RKO (cell line): ENCODE measurements around the gene ATF7.
"Not testable (repeated sequence)": the region's sequence is repeated elsewhere in the genome, so short reads cannot be mapped to it uniquely, and the experiment has no call there.

Source experiments
- DNase-seq: peaks from one replicate; pipeline ENCODE4 v3.0.0-alpha.2; 2016; ENCODE audit warnings: low spot score

The ATF7 gene

DNA sequence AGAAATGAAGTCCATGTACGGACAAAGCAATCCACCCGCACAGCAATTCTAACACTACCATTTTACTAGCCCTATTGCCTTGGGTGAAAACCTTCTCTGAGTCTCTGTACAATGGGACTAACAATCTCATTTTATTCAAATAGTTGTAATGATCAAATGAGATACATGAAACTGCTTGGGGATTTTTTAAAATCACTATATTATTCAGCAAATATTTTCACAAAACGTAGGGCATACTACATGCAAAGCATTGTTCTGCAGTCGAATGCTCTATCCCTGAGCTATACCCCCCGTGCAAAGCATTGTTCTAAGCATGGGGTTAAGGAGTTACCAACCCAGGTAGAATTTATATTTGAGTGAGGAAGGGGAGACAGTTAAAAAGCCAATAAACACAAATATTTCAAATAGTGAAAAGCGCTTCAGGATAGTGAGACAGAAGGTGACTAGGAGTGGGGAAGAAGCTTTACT is 554 bp upstream of the ATF7 start:
- DNase-seq = no peak

GRCh38 chr12:53625373-53625945 is 723 bp downstream of the ATF7 start:
- no peak for DNase-seq

GRCh38 chr12:53624956-53625355 is 1.2 kb downstream of the ATF7 start:
- DNase-seq = peak; percentile 24

GRCh38 chr12:53624458-53624857 is 1.7 kb downstream of the ATF7 start:
- DNase-seq = no peak

GRCh38 chr12:53623548-53624385 is 2.4 kb downstream of the ATF7 start:
- DNase-seq = no peak

- DNase-seq = no peak
These were observed 3.5 kb downstream of the ATF7 start for GRCh38 chr12:53622724-53623123.

DNA sequence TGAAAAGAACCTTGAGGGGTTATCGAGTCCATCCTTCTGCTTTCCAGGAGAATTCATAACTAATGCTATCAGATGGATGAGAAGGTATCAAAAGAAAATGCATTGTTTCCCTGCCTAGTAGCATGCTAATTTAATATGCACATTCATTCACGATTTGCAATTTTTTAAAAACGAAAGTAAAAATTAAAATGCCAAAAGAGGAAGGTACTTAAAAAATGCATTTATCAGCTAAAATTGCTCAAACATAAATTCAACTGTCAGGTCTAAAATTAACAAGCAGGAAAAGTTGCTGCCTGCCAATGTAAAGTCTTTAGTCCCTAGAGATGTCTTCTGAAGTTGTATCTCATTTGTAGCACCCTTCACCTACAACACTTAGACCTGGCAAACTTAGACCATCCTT is 7.9 kb downstream of the ATF7 start:
- no peak for DNase-seq

DNA sequence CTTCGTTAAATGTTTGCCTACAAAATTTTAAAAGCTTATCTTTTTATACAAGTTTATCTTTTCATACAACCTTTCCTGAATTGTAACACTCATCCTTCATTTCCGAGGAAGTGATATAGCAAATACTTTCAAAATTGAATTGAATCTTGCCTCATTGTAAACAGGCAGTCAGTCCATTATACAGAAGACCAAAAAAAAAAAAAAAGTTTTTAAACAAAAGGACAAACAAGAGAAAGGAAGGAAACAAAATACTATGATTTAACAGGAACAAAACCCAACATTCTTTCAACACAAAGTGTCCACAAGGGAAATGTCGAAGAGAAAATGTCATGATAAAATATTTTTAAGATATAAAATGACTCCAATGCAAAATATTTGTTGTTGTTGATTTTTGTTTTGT is 8.5 kb downstream of the ATF7 start:
- no peak for DNase-seq

DNA sequence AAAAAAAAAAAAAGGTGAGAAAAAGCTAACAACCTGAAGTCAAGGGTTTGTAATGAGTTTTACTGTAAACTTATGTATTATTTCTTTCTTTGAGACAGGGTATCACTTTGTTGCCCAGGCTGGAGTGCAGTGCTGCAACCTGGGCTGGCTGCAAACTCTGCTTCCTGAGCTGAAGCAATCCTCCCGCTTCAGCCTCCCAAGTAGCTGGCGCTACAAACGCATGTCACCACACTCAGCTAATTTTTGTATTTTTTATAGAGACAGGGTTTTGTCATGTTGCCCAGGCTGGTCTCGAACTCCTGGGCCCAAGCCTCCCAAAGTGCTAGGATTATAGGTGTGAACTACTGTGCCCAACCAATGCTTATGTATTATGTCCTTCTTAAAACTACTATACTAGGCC is 9.2 kb downstream of the ATF7 start:
- DNase-seq = no peak

GRCh38 chr12:53613821-53614220 is 12.4 kb downstream of the ATF7 start:
- DNase-seq = no peak

GRCh38 chr12:53612978-53613377 is 13.2 kb downstream of the ATF7 start:
- no peak for DNase-seq

- DNase-seq = no peak
These were observed 14.9 kb downstream of the ATF7 start for GRCh38 chr12:53611304-53611703.

GRCh38 chr12:53606688-53607087 is 19.5 kb downstream of the ATF7 start:
- DNase-seq = not testable (repeated sequence)

GRCh38 chr12:53604581-53604980 is 21.6 kb downstream of the ATF7 start:
- no peak for DNase-seq

- no peak for DNase-seq
These were observed 22.4 kb downstream of the ATF7 start for GRCh38 chr12:53603804-53604203.

GRCh38 chr12:53603196-53603595 is 23.0 kb downstream of the ATF7 start:
- DNase-seq = no peak

DNA sequence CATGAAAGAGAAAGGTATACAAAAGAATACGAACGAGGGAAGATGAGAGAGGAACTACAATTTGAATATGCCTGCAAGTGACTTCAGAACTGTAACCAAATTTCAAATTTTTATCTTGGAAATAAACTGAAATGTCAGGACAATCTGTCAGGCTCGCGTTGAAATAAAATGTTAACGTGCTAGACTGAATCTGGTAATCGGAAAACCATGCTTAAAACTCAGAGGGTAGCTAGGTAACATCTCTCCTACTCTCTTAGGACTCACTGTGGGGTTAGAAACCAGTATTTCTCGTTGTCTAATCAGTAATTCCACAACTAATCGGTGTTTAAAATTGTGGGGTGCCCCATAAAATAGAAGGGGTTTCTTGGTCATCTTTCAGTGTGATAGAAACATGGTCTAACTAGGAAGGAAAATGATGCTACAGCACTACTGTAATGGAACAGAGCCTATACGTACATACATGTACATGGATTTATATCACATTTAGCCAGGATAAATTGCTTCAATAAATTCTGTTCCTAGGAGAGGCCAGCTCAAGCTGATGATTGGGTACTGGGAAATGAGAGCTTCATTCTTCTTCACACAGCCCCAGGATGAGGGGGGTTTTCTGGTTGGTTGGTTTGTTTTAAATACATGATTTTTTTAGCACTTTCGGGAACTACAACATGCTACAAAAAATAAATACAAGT is 23.9 kb downstream of the ATF7 start:
- no peak for DNase-seq

DNA sequence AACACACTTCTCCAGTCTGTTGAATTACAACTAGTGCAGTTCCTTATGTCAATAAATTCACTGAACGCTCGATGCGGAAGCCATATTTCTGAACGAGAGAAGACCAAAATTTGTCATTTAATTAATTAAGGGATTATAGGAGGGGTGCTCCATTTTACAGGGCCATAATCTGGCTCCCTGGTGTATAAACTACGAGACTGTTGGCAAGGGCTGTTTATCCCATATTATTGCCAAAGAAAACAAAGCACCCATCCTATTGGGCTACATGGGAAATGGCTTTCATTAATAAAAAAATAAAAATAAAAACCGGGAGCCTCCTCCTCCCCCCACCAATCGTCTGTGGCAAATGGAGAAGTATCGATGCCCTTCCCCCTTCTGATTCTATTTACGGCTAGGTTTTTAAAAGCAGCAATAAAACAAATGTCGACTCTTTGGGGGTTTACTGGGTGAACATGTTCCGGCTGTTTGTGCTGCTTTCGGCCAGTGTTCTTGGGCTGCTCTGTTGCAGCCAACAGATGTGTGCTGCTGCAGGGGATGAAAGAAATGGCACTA is 24.8 kb downstream of the ATF7 start:
- no peak for DNase-seq

DNA sequence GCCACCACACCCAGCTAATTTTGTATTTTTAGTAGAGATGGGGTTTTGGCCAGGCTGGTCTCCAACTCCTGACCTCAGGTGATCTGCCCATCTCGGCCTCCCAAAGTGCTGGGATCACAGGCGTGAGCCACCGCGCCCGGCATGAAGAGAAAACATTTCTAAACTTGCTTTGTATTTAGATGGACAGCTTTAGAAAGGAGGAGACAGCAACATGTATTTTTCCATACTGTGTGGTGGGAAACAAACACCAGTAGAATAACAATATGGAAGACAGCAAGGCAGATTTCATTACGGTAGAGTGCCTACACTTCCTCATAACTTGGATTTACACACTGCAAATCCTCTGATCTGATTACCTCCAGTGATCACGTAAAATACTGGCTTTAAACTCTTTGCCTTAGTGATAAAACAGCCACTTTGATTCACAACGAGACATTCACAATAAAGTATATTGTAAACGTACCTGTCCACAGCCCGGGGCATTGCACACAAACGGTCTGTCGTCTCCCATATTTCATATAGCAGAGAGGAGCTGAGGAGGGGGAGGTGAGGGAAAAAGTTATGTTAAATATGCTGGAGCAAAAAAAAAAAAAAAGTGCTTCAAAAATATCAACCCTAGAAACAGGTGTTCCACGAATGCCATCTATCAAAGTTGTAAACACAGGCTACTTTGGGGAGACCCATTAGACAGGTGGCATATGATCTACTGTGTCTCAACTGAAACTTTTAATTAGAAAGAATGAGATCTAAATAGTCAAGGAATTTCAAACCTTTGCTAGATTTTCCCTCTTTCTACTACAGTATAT is 25.5 kb downstream of the ATF7 start:
- no peak for DNase-seq

GRCh38 chr12:53599579-53599978 is 26.6 kb downstream of the ATF7 start:
- DNase-seq = peak; percentile 14

- DNase-seq = not testable (repeated sequence)
These were observed 27.2 kb downstream of the ATF7 start for GRCh38 chr12:53598971-53599370.

GRCh38 chr12:53596920-53597363 is 29.2 kb downstream of the ATF7 start:
- no peak for DNase-seq
